Hematopoietic multipotent progenitor cell treated with erythropoietin and hydrocortisone succinate and interleukin-3 and kit ligand, for 4 days (in vitro differentiated cells): ENCODE data around the gene PWP2.
A peak's percentile ranks its signal among the peaks of the same experiment; 100 is the strongest.
"Not testable (repeated sequence)": the region's sequence is repeated elsewhere in the genome, so short reads cannot be mapped to it uniquely, and the experiment has no call there.

ENCODE experiments used
- DNase-seq: peaks from one replicate; pipeline ENCODE4 v3.0.0-alpha.2; 2015

PWP2 gene

GRCh38 chr21:44083631-44084291 lies 23.4 kb upstream of the PWP2 start:
- peak; percentile 56 for DNase-seq

GRCh38 chr21:44084496-44085241 lies 22.5 kb upstream of the PWP2 start:
- DNase-seq: no peak

- DNase-seq: no peak
Measured at GRCh38 chr21:44085491-44086321, 21.5 kb upstream of the PWP2 start.

- DNase-seq: no peak
Measured at GRCh38 chr21:44086636-44087425, 20.4 kb upstream of the PWP2 start.

DNA sequence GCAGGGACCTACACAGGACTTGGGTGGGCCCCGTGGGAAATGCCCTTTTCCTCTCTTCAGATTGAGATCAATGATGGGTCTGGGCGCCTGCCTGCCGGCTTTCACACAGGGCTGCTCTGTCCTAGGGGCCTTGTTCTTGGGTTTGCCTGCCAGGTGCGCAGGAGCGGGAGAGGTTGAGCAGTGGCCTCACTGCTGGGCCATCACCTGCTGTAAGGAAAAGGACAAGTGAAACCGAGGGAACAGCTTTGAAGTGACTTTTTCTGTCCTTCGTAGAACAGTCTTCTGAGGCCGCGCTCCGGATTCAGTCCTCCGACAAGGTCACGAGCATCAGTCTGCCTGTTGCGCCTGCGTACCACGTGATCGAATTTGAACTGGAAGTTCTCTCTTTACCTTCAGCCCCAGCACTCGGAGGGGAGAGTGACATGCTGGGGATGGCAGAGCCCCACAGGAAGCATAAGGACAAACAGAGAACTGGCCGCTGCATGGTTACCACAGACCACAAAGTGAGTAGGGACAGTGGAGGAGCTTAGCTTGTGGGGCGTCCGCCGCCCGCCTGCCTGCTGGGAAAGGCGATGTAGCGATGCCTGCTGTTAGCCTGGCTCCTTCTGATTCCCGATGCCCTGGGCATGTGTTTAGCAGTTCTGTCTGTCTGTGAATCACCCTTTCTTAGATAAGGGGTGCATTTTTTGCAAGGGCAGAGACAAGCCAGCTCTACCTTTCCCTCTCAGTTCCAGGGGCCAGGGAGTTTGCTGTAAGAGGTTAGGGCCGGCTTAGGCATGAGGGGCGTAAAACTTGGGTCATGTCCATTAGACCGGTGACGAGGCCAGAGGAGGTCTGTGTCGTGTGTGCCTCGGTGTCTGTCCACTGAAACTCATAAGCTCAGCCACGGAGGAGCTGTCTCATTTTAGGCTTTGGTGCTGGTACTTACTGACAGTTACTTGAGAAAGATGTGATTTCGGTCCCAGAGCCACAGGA lies 19.5 kb upstream of the PWP2 start:
- peak; percentile 89 for DNase-seq

DNA sequence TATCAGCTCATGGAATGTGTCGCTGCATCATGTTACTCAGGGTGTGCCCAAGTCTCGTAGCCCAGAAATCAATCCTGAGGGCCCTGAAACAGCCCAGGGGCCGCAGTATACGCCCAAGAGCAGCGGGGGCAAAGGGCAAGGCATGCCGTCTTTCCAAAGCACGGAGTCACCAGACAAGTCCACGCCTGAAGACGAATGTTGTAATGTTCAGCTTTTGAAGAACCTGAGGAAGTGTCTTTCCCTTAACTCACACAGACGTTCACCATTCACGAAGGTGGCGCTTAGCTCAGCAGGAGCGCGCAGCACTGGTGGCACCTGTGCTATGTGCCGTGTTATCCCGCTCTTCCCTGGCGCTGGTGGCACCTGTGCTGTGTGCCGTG lies 18.8 kb upstream of the PWP2 start:
- DNase-seq: no peak

DNA sequence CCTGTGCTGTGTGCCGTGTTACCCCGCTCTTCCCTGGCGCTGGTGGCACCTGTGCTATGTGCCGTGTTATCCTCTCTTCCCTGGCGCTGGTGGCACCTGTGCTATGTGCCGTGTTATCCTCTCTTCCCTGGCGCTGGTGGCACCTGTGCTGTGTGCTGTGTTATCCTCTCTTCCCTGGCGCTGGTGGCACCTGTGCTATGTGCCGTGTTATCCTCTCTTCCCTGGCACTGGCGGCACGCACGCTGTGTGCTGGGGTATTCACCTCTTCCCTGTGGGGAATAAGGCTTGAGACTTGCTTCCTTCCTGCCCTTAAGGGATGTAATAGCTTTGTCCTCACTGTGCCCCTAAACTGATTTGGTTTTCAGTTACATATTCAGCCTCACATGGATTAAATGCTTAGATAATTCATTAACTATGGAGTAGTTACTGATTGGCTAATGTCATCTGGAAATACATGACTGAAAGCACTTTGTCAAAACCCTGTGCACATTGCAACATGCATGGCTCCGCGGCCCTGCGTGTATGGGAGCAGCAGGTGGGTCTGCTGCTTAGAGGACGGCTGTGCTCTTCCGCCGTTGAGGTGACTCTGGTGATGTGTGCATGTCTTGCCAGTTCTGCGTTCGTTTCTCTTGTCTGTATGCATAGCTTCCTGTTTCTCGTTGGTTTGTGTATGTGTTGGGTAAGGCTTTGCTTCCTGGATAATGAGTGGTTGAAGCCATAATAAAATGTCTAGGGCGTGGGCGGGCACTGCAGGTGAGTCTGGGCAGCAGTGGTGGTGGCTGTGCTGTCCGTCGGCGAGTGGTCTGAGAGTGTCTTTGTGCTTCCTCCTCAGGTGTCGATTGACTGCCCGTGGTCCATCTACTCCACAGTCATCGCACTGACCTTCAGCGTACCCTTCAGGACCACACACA lies 17.9 kb upstream of the PWP2 start:
- DNase-seq: peak; percentile 62

- no peak for DNase-seq
Measured at GRCh38 chr21:44090325-44090724, 16.9 kb upstream of the PWP2 start.

- DNase-seq: no peak
Measured at GRCh38 chr21:44092211-44092610, 15.0 kb upstream of the PWP2 start.

DNA sequence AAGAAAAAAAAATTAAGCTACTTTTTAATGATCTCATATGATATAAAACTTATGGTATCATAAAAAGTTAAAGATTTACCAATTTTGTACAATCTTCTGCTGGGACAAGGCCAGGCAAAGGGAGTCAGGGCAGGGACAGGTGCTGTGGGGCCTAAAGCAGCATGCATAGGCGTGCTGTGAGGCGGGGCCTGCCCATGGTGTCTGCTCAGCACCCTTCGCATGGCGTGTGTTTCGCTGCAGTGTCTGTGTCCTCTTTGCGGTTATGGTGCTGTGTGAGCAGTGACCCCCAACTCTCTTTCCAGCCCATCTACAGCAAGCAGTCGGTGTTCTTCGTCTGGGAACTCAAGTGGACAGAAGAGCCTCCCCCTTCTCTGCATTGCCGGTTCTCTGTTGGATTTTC lies 13.4 kb upstream of the PWP2 start:
- DNase-seq: no peak

DNA sequence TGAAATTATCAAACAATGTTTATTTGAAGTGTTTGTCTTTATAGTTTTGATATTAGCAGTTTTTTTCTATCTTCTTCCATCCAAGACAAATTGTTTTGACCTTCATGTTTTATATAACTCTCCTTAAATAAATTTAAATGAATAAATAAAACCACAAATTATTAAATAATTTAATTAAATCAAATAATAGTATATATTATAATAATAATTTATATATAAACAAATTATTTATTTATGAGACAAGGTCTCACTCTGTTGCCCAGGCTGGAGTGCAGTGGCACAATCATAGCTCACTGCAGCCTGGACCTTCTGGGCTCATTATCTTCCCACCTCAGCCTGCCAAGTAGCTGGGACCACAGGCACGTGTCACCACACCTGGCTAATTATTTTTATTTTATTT lies 12.4 kb upstream of the PWP2 start:
- DNase-seq: no peak

- not testable (repeated sequence) for DNase-seq
Measured at GRCh38 chr21:44098507-44098906, 8.7 kb upstream of the PWP2 start.

- DNase-seq: not testable (repeated sequence)
Measured at GRCh38 chr21:44098964-44099363, 8.2 kb upstream of the PWP2 start.

DNA sequence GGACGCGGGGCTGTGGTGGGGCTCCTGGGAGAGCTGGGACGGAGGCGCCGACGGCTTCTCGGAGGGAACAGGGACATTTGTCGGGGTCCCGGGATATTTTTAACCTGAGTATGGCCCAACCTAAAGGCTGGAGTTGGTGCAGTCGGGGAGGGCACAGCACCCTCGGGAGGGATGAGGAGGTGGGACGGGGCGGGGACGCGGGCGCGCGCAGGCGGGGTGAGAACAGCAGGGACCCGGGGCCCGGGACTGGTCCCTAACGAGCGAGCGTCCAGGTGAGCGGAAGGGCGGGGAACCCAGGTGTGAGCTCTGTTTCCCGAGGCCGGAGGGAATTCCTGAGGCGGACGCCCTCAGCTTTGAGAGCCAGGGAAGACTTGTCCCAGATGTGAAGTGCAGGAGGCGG lies 390 bp downstream of the PWP2 start:
- not testable (repeated sequence) for DNase-seq

DNA sequence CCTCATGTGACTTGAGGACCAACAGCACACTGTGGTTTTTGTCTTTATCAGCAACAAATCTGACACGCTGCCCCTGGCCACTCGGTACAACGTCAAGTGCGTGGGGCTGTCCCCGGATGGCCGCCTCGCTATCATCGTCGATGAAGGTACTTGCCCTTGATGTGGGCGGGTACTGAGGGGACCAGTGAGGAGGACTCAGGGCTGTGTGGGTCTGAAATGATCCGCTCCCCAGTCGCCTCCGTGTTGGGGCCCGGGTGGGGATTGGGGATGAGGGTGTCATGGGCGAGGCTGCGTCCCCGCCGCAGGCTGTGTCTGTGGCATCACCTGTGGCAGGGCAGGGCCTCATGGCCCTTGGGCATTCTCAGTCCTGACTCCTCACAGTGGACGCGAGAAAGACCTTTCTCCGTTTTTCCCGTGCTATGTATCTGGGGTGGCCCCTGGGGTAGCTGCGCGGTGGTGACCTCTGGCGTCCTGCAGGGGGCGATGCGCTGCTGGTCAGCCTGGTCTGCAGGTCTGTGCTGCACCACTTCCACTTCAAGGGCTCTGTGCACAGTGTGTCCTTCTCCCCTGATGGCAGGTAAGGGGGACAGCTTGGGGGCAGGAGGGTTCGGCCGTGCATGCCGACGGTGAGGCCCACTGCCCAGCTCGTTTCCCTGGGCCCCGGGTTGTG lies 6.6 kb downstream of the PWP2 start:
- DNase-seq: not testable (repeated sequence)

DNA sequence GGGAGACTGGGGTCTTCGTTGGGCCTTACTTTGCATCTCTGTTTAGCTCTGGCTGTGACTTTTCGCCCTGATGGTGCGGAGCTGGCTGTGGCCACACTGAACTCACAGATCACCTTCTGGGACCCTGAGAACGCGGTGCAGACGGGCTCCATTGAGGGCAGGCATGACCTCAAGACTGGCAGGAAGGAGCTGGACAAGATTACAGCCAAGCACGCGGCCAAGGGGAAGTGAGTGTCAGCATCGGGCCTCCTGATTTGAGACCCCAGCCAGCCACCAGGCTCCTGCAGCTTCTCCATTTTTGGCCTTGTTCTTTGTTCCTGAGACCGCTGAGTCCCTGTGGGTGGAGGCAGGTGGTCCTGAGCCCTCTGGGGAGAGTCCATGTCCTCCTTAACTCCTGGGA lies 14.9 kb downstream of the PWP2 start:
- DNase-seq: not testable (repeated sequence)

- DNase-seq: not testable (repeated sequence)
Measured at GRCh38 chr21:44127827-44128226, 20.6 kb downstream of the PWP2 start.

DNA sequence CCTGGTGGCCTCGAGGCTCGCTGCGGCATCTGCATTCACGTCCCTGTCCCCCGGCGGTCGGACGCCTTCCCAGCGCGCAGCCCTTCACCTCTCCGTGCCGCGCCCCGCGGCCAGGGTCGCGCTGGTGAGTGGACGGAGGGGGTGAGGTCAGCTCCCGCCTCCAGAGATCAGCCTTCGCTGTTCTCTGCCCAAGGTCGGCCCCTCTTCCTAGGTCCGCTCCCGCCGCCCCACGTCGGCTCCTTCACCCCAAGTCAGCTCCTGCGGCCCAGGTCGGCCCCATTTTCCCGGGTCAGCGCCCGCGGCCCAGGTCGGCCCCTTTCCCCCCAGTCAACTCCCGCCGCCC lies 26.5 kb downstream of the PWP2 start:
- DNase-seq: not testable (repeated sequence)

GRCh38 chr21:44134732-44135131 lies 27.5 kb downstream of the PWP2 start:
- not testable (repeated sequence) for DNase-seq

GRCh38 chr21:44138039-44138438 lies 30.8 kb downstream of the PWP2 start:
- not testable (repeated sequence) for DNase-seq
